Activated CD4-positive, alpha-beta T cell treated with anti-CD3 and anti-CD28 coated beads, Interleukin-2, amount 10 ng/mL, durations not matched to agents 24 days and 14 days (primary cell): Measurements from ENCODE around the gene SUGCT. TPM values are rescaled to one million over a fixed set of nuclear protein-coding genes. Genes with fewer than 3 reads are reported as not detected.

Experiments
- DNase-seq: peaks from one replicate; pipeline ENCODE4 v3.0.0; 2022
- H3K27ac Mint-ChIP-seq: one replicate; pipeline ENCODE4 v1.8.0; 2022; ENCODE audit warnings: mild to moderate bottlenecking, mixed read lengths
- H3K27me3 Mint-ChIP-seq: one replicate; pipeline ENCODE4 v1.8.0; 2022; ENCODE audit warnings: mixed read lengths
- H3K36me3 Mint-ChIP-seq: one replicate; pipeline ENCODE4 v1.8.0; 2022; ENCODE audit warnings: low read depth, mild to moderate bottlenecking, mixed read lengths
- H3K4me1 Mint-ChIP-seq: one replicate; pipeline ENCODE4 v1.8.0; 2021; ENCODE audit warnings: mixed read lengths
- H3K4me3 Mint-ChIP-seq: one replicate; pipeline ENCODE4 v1.8.0; 2022; ENCODE audit warnings: mild to moderate bottlenecking, moderate library complexity, mixed read lengths
- H3K9me3 Mint-ChIP-seq: one replicate; pipeline ENCODE4 v1.8.0; 2021; ENCODE audit warnings: mixed read lengths
- intact Hi-C: fragments of 100-400 bp; cut with micrococcal nuclease; formaldehyde crosslinking; loops from one replicate; pipeline ENCODE4 v1.15.1; 2023
- total RNA-seq: library from RNA; stranded (reverse); gene quantifications from 2 replicates; pipeline ENCODE4 v1.2.3, GENCODE V29; 2022

SUGCT gene
- total RNA-seq, 1 donor from 2014 or later: 0.91 TPM

DNA sequence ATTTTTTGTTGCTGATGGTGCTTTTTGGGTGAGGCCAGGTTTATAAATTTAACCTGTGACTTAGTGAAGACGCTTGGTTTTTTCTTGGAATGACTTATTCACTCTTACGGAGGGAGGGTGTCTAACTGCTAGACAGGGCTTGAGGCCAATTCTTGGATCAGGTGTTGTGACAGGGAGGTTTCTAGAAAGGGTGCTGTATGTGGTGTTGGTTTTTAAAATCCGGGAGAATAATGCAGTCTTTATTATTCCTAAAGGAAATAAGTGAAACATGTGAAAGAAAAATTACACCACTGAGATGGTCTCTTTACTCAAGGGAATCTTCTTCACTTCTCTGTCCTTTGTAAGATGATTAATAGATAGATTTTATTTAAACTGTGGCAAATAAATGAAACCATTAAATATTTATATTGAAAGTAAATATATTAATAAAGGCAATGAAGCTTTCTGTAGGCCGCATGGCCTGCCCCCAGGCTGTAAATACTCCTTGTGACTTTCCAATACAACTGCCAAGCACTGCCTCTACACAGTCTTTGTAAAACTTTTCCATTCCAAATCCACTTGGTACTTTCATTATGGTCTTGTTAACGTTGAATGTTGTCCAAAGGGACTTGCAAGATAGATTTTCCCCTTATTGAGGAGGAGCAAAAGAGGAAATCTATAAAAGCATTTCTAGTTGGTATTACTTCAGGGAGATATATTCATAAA lies 323.1 kb downstream of the SUGCT start:
- H3K27ac Mint-ChIP-seq: no peak overlapping the region
- DNase-seq: no peak
- H3K9me3 Mint-ChIP-seq: no peaks in the 10 kb centered on the region
- H3K36me3 Mint-ChIP-seq: no peaks in the 10 kb centered on the region
- no peak overlapping the region for H3K4me3 Mint-ChIP-seq
- no peaks in the 10 kb centered on the region for H3K27me3 Mint-ChIP-seq
- no peaks in the 10 kb centered on the region for H3K4me1 Mint-ChIP-seq
- intact Hi-C loops: no loop called here

DNA sequence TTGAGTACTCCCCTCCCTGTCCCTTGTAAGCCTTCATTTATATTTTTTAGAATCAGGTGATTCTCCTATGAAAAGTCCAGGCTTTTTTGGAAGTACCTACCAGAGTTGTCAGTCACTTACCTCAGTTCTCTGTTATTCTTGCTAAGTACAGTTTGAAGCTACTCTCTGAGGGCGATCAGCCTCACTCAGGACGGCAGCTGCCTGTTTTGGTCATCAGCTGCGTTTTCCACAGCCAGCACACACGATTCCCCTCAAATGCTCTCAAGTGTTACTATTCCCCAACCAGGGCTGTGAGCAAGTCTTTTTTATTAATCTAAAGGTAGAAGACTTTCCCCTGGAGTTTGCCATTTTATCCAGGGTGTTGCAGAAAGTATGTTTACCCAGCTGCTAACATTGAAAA lies 328.6 kb downstream of the SUGCT start:
- no peaks in the 10 kb centered on the region for H3K36me3 Mint-ChIP-seq
- no peak for DNase-seq
- intact Hi-C loops: no loop called here
- H3K27ac Mint-ChIP-seq: no peak overlapping the region
- no peaks in the 10 kb centered on the region for H3K9me3 Mint-ChIP-seq
- H3K4me3 Mint-ChIP-seq: no peak overlapping the region
- H3K4me1 Mint-ChIP-seq: no peaks in the 10 kb centered on the region
- H3K27me3 Mint-ChIP-seq: no peaks in the 10 kb centered on the region

DNA sequence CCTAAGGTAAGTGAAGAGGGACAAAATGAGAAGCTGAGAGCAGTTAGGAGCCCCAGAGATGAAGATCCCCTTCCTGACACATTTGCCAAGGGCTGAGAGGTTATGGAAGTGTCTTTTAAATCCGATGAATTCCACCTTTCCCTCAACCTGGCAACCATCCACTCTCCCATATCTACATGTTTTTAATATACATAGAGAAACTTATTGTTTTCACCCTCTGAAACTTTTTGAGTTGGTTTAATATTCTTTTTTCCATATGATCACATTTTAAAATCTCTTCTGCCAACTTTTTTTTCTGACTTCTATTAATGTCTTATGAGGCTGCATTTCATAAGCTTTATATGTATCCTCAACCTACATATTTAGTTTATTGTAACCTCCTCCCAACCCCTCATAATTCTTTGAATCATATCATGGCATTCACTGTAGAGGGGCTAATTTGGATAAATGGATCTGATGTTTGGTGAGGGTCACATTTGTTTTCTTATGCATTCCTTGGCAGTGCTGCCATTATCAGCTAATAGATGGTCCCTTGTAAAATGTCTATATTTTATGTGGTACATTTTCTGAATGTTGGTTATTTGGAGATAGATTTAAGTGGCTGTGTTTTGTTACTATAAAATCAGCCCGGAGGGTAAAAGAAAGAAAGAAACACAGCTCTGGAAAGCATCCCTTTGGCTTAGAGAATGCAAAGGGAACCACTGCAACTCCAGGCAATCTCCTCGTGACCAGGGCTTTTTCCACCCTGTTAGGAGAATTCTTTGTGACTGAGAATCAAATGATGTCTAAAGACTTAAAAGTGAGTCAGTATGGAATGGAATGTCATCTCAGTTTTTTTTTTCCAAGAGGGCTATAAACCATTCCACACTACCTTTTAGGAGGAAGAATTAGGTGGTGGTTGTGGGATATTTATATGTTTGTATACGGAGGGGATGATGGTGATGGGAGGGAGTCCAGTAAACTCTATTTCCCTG lies 334.4 kb downstream of the SUGCT start:
- Mint-ChIP-seq H3K4me1 (no peaks in the 10 kb centered on the region), H3K27ac (no peak overlapping the region), H3K36me3 (no peaks in the 10 kb centered on the region), H3K27me3 (peaks cover 4% of the 10 kb centered on the region), H3K4me3 (no peak overlapping the region), H3K9me3 (no peaks in the 10 kb centered on the region)
- intact Hi-C loops: no loop called here
- DNase-seq: no peak

DNA sequence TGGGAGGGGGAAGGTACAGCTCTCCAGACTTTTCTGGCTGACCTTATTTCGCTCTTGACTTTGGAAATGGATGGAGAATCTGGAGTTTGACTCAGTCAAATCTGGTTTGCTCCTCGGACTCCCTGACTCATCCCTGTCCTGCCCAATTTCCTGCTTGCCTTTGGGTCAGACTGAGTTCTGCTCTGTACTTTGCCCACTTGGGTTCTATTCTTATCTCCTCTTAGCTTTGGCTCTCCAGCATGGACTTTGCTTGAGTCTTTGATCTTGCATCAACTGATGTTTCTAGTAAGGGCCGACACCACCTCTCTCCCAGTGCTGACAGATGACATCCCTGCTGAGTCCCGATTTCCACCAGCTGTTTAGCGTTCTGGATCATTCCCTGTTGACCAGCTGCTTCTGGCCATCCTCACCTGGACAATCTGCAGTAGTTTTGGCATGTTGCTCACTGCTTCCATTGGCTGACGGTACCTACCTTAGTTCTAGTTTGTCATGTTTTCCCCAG lies 335.3 kb downstream of the SUGCT start:
- DNase-seq: no peak
- Mint-ChIP-seq H3K4me3 (no peak overlapping the region), H3K27me3 (peaks cover 4% of the 10 kb centered on the region), H3K9me3 (no peaks in the 10 kb centered on the region), H3K27ac (no peak overlapping the region), H3K4me1 (peaks cover 2% of the 10 kb centered on the region), H3K36me3 (no peaks in the 10 kb centered on the region)
- intact Hi-C loops: no loop called here

DNA sequence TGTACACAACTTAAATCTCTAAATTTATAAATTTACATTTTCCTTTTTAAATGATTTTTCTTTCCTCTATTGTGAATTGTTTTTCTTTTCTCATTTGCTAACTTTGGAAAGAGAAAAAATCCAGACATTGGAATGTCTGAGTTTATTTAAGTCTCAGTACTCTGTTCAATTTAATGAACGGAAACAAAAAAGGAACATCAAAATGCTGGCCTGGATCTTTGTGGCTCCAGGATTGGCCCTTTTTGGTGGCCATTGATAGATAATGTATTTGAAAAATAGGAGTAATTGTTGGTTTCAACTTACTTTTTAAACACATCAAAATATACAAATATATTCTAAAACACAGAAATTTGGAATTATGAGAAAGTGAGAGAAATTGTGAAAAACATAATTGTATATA lies 336.0 kb downstream of the SUGCT start:
- Mint-ChIP-seq H3K27me3 (peaks cover 4% of the 10 kb centered on the region), H3K4me1 (peaks cover 5% of the 10 kb centered on the region), H3K4me3 (no peak overlapping the region), H3K36me3 (no peaks in the 10 kb centered on the region), H3K9me3 (no peaks in the 10 kb centered on the region), H3K27ac (no peak overlapping the region)
- no peak for DNase-seq
- intact Hi-C loops: no loop called here

DNA sequence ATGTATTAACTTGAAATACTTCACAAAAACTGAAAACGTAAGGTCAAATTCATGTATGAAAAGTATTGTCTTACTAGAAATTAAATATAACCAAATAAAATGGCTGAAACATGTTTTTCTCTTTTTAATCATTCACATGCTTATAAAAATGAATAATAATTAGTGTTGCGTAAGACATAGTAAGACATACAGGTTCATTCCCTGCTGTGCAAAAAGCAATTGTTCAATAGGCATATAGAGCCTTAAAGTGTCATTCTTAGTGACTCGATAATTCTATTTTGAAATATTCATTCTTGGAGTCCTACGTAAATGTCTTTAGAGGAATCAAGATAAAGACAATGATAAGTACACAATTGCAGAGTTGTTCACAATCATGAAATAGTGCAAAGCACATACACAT lies 337.1 kb downstream of the SUGCT start:
- H3K9me3 Mint-ChIP-seq: no peaks in the 10 kb centered on the region
- H3K4me3 Mint-ChIP-seq: no peak overlapping the region
- H3K4me1 Mint-ChIP-seq: peaks cover 5% of the 10 kb centered on the region
- intact Hi-C loops: no loop called here
- no peaks in the 10 kb centered on the region for H3K36me3 Mint-ChIP-seq
- DNase-seq: no peak
- H3K27me3 Mint-ChIP-seq: peaks cover 4% of the 10 kb centered on the region
- no peak overlapping the region for H3K27ac Mint-ChIP-seq

DNA sequence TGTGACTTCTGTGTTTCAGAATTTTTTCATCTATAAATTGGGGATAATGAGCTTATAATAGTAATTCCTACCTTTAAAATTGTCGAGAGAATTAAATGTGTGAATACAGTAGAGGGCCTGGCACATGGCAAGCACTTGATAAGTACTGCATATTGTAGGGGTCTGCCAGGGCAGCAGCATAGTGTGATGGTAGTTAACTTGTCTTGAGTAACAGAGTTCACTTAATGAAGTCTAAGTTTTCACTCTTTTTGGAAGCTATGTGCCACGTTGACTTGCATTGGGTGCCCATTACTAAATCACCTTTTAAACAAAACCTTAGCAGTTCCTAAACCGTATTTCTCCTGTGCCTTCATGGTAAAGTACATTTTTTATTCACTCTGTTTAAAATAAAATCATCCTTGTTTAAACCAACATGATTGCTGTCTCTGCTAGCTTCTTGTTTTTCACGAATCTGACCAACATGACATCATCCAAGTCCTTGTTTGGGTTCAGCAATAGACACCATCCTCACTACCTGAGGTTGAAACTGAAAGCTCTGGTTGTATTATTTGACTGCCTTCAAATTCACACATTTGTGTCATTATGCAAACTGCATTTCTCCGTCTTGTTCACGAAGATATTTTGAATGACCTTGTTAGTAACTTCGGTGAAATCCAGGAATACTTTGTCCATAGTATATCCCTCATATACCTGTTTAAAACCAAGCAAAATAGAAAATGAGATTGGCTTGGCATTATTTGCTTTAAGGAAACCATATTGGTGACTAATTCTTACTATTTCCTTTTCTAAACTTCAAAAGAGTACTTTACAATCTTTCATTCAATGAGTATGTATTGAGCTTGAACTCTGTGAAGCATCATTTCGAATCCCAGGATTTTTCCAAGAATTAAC lies 340.2 kb downstream of the SUGCT start:
- no peak for DNase-seq
- peaks cover 1% of the 10 kb centered on the region for H3K27me3 Mint-ChIP-seq
- no peaks in the 10 kb centered on the region for H3K9me3 Mint-ChIP-seq
- H3K27ac Mint-ChIP-seq: no peak overlapping the region
- peaks cover 5% of the 10 kb centered on the region for H3K4me1 Mint-ChIP-seq
- no peaks in the 10 kb centered on the region for H3K36me3 Mint-ChIP-seq
- no peak overlapping the region for H3K4me3 Mint-ChIP-seq
- intact Hi-C loops: no loop called here

DNA sequence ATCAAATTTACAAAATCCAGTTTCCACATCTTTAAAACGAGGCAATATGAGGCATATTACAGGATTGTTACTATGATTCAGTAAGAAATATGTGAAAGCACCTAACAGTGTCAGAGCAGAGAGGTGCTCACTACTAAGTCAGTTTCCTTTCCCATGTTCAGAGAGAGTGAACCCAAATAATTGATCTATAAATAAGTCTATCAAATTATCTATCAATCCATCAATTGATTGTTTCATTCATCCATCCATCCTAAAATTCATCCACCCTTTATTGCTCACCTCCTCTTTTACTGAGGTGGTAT lies 340.8 kb downstream of the SUGCT start:
- peaks cover 1% of the 10 kb centered on the region for H3K27me3 Mint-ChIP-seq
- H3K9me3 Mint-ChIP-seq: no peaks in the 10 kb centered on the region
- H3K4me3 Mint-ChIP-seq: no peak overlapping the region
- intact Hi-C loops: no loop called here
- no peak for DNase-seq
- peaks cover 5% of the 10 kb centered on the region for H3K4me1 Mint-ChIP-seq
- no peak overlapping the region for H3K27ac Mint-ChIP-seq
- no peaks in the 10 kb centered on the region for H3K36me3 Mint-ChIP-seq

DNA sequence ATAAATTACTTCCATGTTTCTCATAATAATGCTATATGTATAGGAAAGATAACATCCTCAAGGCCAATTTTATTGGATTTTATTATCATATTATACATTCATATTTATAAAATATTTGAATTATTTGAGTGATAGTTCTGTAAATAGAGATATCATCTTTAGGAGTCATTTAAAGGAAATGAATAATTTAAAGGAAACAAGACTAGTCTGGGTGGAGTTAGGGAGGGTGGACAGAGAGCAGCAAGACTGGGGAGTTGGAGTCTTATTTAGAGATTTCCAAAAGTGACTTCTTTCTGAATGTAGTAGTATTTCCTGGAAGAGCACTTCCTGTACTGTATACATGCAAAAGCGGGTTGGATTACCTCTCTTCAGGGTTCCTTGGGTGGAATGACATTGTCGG lies 342.3 kb downstream of the SUGCT start:
- Mint-ChIP-seq H3K27me3 (peaks cover 1% of the 10 kb centered on the region), H3K4me3 (no peak overlapping the region), H3K4me1 (peaks cover 5% of the 10 kb centered on the region), H3K27ac (no peak overlapping the region), H3K36me3 (no peaks in the 10 kb centered on the region), H3K9me3 (no peaks in the 10 kb centered on the region)
- no peak for DNase-seq
- intact Hi-C loops: no loop called here

DNA sequence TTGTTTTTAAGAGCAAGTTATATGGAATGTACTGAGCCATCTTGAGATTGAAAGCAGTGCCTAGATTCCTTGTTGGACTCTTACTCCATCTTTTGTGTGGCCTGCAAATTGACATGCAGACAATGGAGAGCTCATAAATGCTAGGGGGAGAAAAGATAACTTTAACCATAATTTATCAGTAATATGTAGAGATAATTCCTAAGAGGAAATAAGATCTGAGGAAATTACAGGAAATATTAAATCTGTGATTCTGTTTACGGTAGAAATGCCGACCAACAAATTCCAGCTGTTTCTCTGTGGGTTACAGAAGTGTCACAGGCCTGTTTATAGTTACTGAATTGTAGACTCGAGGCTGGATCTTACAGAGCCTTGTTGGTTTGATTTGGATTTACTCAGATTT lies 348.0 kb downstream of the SUGCT start:
- no peak for DNase-seq
- no peak overlapping the region for H3K4me3 Mint-ChIP-seq

DNA sequence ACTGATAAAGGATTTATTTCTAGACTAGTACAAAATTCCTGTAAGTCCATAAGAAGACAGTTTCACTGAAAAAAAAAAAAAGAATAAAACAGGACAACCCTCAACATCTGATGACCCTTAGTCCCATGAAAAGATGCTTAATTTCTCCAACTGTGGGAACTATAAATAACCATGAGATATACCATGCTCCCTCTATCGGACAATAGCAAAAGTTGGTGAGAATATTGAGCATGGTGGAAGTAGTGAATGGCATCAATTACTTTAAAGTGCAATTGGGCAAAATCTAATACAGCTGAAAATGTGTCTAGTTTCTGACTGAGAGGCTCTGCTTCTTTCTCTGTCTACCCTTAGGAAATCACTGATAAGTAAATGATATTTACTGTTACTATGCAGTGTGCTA lies 348.8 kb downstream of the SUGCT start:
- no peak for DNase-seq
- Mint-ChIP-seq H3K27me3 (no peaks in the 10 kb centered on the region), H3K27ac (no peak overlapping the region), H3K4me3 (no peak overlapping the region), H3K4me1 (no peaks in the 10 kb centered on the region), H3K9me3 (no peaks in the 10 kb centered on the region), H3K36me3 (no peaks in the 10 kb centered on the region)
- intact Hi-C loops: no loop called here

More for the DNA sequence above, 348.0 kb downstream of the SUGCT start:
- intact Hi-C loops: no loop called here
- Mint-ChIP-seq H3K27ac (no peak overlapping the region), H3K36me3 (no peaks in the 10 kb centered on the region), H3K27me3 (no peaks in the 10 kb centered on the region), H3K9me3 (no peaks in the 10 kb centered on the region), H3K4me1 (no peaks in the 10 kb centered on the region)

DNA sequence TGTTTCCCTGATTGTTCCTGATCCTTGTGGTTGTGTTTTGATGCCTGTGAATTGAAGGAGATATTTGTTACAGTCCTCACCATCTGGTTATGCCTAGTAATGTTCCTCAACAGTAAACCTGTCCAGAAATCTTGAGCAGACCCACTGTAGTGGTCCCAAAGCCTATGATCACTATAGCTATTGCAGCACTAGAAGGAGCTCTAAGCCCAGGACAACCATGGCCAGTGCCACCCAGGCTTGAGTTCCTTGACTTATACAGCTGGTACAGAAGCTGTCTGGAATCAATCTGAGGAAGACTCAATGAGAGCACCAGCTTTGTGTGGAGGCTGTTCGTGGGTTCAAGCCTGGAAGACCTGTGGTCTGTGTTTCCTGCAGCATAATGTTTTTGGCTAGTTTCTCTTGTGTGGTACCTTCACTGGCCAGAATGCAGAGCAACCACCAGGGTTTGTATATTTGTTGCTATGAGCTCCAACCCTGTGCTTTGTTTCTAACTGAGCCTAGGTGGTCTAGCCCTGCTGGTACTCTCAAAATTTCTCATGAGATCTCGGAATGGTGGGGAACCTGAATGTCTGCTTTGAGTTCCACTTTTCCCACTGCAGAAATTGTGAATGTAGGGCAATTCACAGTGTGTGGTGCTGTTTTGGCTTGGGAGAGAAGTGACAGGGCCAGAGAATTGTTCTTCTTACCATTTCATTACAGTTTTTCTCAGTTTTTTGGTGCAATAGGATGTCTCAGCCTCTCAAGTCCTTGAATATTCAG lies 355.2 kb downstream of the SUGCT start:
- no peak overlapping the region for H3K27ac Mint-ChIP-seq
- no peak for DNase-seq
- H3K4me1 Mint-ChIP-seq: no peaks in the 10 kb centered on the region
- H3K36me3 Mint-ChIP-seq: no peaks in the 10 kb centered on the region
- H3K9me3 Mint-ChIP-seq: no peaks in the 10 kb centered on the region
- no peaks in the 10 kb centered on the region for H3K27me3 Mint-ChIP-seq
- intact Hi-C loops: no loop called here
- no peak overlapping the region for H3K4me3 Mint-ChIP-seq

DNA sequence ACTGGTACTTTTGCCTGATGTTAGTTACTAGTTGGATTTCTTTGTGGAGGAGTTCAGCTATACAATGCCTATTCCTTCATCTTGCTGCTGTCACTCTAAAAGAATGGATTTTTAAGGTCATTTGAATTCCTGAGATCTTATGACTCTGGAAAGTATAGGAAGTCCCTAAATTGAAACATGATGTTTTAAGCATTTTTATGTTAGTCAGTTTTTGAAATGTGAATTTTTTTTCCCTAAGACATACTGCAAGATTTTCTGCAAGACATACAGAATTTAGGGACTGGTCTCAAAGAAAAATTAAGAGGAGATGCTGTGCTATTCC lies 355.8 kb downstream of the SUGCT start:
- no peaks in the 10 kb centered on the region for H3K9me3 Mint-ChIP-seq
- H3K27me3 Mint-ChIP-seq: no peaks in the 10 kb centered on the region
- no peak overlapping the region for H3K27ac Mint-ChIP-seq
- no peaks in the 10 kb centered on the region for H3K36me3 Mint-ChIP-seq
- intact Hi-C loops: no loop called here
- H3K4me1 Mint-ChIP-seq: no peaks in the 10 kb centered on the region
- no peak overlapping the region for H3K4me3 Mint-ChIP-seq
- no peak for DNase-seq
